ENCODE data around the gene DHX16.
A peak's percentile ranks its signal among the peaks of the same experiment; 100 is the strongest.

DHX16 gene

GRCh38 chr6:30619561-30619960 lies 53.2 kb downstream of the DHX16 start:
- no peak for DNase-seq (ENCODE audit: low read depth)
- H3K4me3 ChIP-seq (ENCODE audit: low read depth, low read length): no peak overlapping the region
- TF ChIP-seq CTCF (IDR thresholded peaks at IDR 0.05; ENCODE audit: insufficient read depth, low read depth, low read length, missing control alignments): no peak

GRCh38 chr6:30618270-30618797 lies 54.5 kb downstream of the DHX16 start:
- peak; percentile 35 for DNase-seq (ENCODE audit: low read depth)
- peak overlapping the region; percentile 83 for H3K4me3 ChIP-seq (ENCODE audit: low read depth, low read length)
- no peak for TF ChIP-seq CTCF (IDR thresholded peaks at IDR 0.05; ENCODE audit: insufficient read depth, low read depth, low read length, missing control alignments)

GRCh38 chr6:30617565-30618269 lies 55.1 kb downstream of the DHX16 start, which contains the start of gene MRPS18B:
Gene MRPS18B (plus strand): TSS chr6:30617840. CDS start chr6:30617866, 26 bp downstream.
- DNase-seq (ENCODE audit: low read depth): peak; percentile 99
- no peak for TF ChIP-seq CTCF (IDR thresholded peaks at IDR 0.05; ENCODE audit: insufficient read depth, low read depth, low read length, missing control alignments)
- peak within 1 kb of the TSS; percentile 86 for H3K4me3 ChIP-seq (ENCODE audit: low read depth, low read length)

GRCh38 chr6:30616811-30617564 lies 55.8 kb downstream of the DHX16 start, which contains the start of gene PPP1R10:
Gene PPP1R10 (minus strand): TSS chr6:30617243. CDS start chr6:30609944, 7,299 bp downstream.
- TF ChIP-seq CTCF (IDR thresholded peaks at IDR 0.05; ENCODE audit: insufficient read depth, low read depth, low read length, missing control alignments): no peak
- H3K4me3 ChIP-seq (ENCODE audit: low read depth, low read length): peak within 1 kb of the TSS; percentile 86

GRCh38 chr6:30615958-30616810 lies 56.6 kb downstream of the DHX16 start:
- peak; percentile 64 for DNase-seq (ENCODE audit: low read depth)
- TF ChIP-seq CTCF (IDR thresholded peaks at IDR 0.05; ENCODE audit: insufficient read depth, low read depth, low read length, missing control alignments): no peak
- peak overlapping the region; percentile 86 for H3K4me3 ChIP-seq (ENCODE audit: low read depth, low read length)

More at GRCh38 chr6:30616811-30617564, 55.8 kb downstream of the DHX16 start, which contains the start of gene PPP1R10:
- peak; percentile 100 for DNase-seq (ENCODE audit: low read depth)
